Skeletal muscle tissue (tissue), 4 donors: ENCODE measurements around the gene ZNF761. TPM values are rescaled to one million over a fixed set of nuclear protein-coding genes. Genes with fewer than 3 reads are reported as not detected.
"Not testable (repeated sequence)": the region's sequence is repeated elsewhere in the genome, so short reads cannot be mapped to it uniquely, and the experiment has no call there.

Experiments
- H3K27ac ChIP-seq: one replicate; pipeline ENCODE4 v1.7.0; 2013; ENCODE audit warnings: mild to moderate bottlenecking, low read depth, low read length, inconsistent platforms
- H3K27me3 ChIP-seq, 3 donors: one replicate each; pipeline ENCODE4 v1.7.0; 2013; ENCODE audit warnings: low read length in 3 of 3; ENCODE audit not compliant: control insufficient read depth in 3 of 3, insufficient read depth in 3 of 3
- H3K36me3 ChIP-seq, 3 donors: one replicate each; pipeline ENCODE4 v1.7.0; 2013; ENCODE audit warnings: low read length in 3 of 3; ENCODE audit not compliant: control insufficient read depth in 3 of 3, insufficient read depth in 3 of 3
- H3K4me1 ChIP-seq, 3 donors: one replicate each; pipeline ENCODE4 v1.7.0; 2013; ENCODE audit warnings: low read length in 3 of 3, mild to moderate bottlenecking in 3 of 3; ENCODE audit not compliant: control insufficient read depth in 3 of 3, insufficient read depth in 3 of 3
- H3K4me3 ChIP-seq, 3 donors: one replicate each; pipeline ENCODE4 v1.7.0; 2013; ENCODE audit warnings: low read length in 3 of 3
- H3K9ac ChIP-seq, 3 donors: one replicate each; pipeline ENCODE4 v1.7.0; 2013; ENCODE audit warnings: low read length in 3 of 3, mild to moderate bottlenecking in 3 of 3, moderate library complexity in 2 of 3, low read depth in 1 of 3
- H3K9me3 ChIP-seq, 3 donors: one replicate each; pipeline ENCODE4 v1.7.0; 2013; ENCODE audit warnings: low read length in 3 of 3; ENCODE audit not compliant: control insufficient read depth in 3 of 3
- total RNA-seq: library from RNA; depleted of rRNA; stranded (reverse); fragments of >200 nt; gene quantifications from one replicate; pipeline ENCODE4 v1.2.3, GENCODE V29; 2014
- donor health status: Osteomylitis.

Gene ZNF761
- total RNA-seq, 1 donor from 2014 or later = 4.2 TPM

DNA sequence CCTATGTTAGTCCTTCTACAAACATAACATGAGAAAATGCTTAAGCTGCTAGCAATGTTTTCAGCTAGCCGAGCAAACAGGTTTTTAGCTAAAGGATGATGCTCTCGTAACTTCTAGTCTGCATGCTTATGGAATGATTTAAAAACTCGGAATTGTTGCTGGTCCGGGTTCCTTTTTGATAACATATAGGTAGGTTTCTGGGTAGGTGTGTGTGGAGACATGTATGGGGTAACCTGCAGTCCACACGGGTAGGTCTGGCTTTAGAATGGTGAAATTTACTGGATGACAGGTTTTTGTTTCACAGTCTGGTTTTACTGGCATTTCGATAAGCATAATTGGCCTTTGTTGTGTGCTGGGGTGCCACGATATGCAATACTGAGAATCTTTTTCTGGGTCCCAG, 40.1 kb downstream of the ZNF761 start:
- H3K4me1 ChIP-seq = peaks cover 0 to 6% (median 0%) of the 10 kb centered on the region in 3 donors
- H3K27ac ChIP-seq = no peak overlapping the region
- H3K9ac ChIP-seq = no peak overlapping the region
- H3K27me3 ChIP-seq = no peaks in the 10 kb centered on the region
- H3K36me3 ChIP-seq = peaks cover 0 to 2% (median 0%) of the 10 kb centered on the region in 3 donors
- H3K4me3 ChIP-seq = no peak overlapping the region
- H3K9me3 ChIP-seq = no peaks in the 10 kb centered on the region

DNA sequence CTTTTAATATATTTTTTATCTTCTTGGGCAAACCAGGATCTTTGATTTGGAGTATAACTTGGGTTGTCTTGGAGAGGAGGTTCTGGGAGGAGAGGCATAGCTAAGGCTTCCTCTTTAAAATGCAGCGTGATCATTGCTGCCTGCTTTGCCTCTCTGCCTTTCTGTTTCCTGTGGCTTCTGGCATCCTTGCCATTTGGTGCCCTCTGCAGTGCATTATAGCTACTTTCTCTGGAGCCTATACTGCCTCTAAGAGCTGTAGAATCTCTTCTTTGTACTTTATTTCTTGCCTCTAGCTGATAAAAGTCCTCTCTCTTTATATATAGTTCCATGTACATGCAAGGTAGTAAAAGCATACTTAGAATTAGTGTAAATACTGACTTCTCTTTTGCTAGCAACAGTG, 43.0 kb downstream of the ZNF761 start:
- H3K36me3 ChIP-seq, H3K9me3 ChIP-seq, H3K9ac ChIP-seq: not testable (repeated sequence)

GRCh38 chr19:53475470-53475869, 43.7 kb downstream of the ZNF761 start:
- not testable (repeated sequence) for H3K4me1 ChIP-seq, H3K9ac ChIP-seq

More for the DNA sequence above, 43.0 kb downstream of the ZNF761 start:
- not testable (repeated sequence) for H3K27me3 ChIP-seq, H3K27ac ChIP-seq, H3K4me3 ChIP-seq, H3K4me1 ChIP-seq

GRCh38 chr19:53483751-53484150, 52.0 kb downstream of the ZNF761 start:
- H3K4me3 ChIP-seq, H3K9me3 ChIP-seq, H3K27me3 ChIP-seq, H3K9ac ChIP-seq, H3K4me1 ChIP-seq, H3K27ac ChIP-seq: not testable (repeated sequence)
- peaks cover 7 to 22% (median 12%) of the 10 kb centered on the region in 3 donors for H3K36me3 ChIP-seq

More at GRCh38 chr19:53475470-53475869, 43.7 kb downstream of the ZNF761 start:
- H3K27ac ChIP-seq, H3K27me3 ChIP-seq, H3K9me3 ChIP-seq, H3K4me3 ChIP-seq, H3K36me3 ChIP-seq: not testable (repeated sequence)

- Histone ChIP-seq H3K36me3 (peaks cover 7 to 24% (median 8%) of the 10 kb centered on the region in 3 donors), H3K4me1 (no peaks in the 10 kb centered on the region), H3K4me3 (no peak overlapping the region), H3K9me3 (peaks cover 4 to 9% (median 4%) of the 10 kb centered on the region in 3 donors), H3K27me3 (no peaks in the 10 kb centered on the region), H3K9ac (no peak overlapping the region), H3K27ac (no peak overlapping the region)
Measured at GRCh38 chr19:53485046-53486004, 53.5 kb downstream of the ZNF761 start.

- H3K9me3 ChIP-seq = peaks cover 0 to 15% (median 4%) of the 10 kb centered on the region in 3 donors
- H3K4me3 ChIP-seq = no peak overlapping the region
- H3K36me3 ChIP-seq = peaks cover 11 to 26% (median 18%) of the 10 kb centered on the region in 3 donors
- no peak overlapping the region for H3K27ac ChIP-seq
- H3K27me3 ChIP-seq = no peaks in the 10 kb centered on the region
- H3K4me1 ChIP-seq = no peaks in the 10 kb centered on the region
- H3K9ac ChIP-seq = no peak overlapping the region
Measured at GRCh38 chr19:53492153-53492552, 60.4 kb downstream of the ZNF761 start.

DNA sequence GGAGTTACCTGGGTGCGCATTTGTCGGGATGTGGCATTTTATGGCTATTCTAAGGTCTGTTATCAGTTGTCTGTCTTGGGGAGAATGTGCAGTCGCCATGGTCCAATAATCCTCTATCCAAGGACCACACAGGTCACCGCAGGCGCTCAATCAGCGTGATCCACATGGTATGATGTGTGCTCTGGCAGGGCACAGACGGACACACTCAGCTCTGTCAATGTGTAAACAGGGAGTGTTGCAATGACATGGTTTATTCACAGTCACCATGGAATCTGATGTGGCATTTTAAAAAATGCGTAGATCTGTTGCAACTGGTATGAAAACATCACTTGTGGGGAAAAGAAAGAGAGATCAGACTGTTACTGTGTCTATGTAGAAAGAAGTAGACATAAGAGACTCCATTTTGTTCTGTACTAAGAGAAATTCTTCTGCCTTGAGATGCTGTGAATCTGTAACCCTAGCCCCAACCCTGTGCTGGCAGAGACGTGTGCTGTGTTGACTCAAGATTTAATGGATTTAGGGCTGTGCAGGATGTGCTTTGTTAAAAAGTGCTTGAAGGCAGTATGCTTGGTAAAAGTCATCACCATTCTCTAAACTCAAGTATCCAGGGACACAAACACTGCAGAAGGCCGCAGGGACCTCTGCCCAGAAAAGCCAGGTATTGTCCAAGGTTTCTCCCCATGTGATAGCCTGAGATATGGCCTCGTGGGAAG, 65.7 kb downstream of the ZNF761 start:
- H3K36me3 ChIP-seq, H3K9ac ChIP-seq, H3K27me3 ChIP-seq, H3K4me3 ChIP-seq, H3K9me3 ChIP-seq, H3K27ac ChIP-seq, H3K4me1 ChIP-seq: not testable (repeated sequence)

DNA sequence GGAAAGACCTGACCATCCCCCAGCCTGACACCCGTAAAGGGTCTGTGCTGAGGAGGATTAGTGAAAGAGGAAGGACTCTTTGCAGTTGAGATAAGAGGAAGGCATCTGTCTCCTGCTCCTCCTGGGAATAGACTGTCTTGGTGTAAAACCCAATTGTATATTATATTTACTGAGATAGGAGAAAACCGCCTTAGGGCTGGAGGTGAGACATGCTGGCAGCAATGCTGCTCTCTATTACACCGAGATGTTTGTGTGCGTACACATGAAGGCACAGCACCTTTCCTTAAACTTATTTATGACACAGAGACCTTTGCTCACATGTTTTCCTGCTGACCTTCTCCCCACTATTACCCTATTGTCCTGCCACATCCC, 66.2 kb downstream of the ZNF761 start:
- H3K4me3 ChIP-seq, H3K9me3 ChIP-seq, H3K27me3 ChIP-seq, H3K27ac ChIP-seq, H3K9ac ChIP-seq, H3K4me1 ChIP-seq, H3K36me3 ChIP-seq: not testable (repeated sequence)

DNA sequence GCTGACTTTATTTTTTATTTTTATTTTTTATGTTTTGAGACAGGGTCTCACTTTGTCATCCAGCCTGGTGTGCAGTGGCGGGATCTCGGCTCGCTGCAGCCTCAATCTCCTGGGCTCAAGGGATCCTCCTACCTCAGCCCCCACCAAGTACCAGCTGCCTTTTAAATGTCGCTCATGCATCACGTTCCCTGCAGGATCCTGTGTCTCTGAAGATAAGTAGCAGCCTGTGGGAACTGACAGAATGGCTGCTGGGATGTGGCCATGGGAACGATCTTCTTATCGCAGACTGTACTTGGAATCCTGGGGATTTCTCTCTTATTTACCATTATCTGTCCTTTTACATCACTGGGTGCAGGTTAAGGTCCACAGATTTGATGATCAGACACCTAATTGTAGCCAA, 71.4 kb downstream of the ZNF761 start:
- H3K4me1 ChIP-seq, H3K9me3 ChIP-seq, H3K27ac ChIP-seq, H3K4me3 ChIP-seq, H3K9ac ChIP-seq, H3K36me3 ChIP-seq, H3K27me3 ChIP-seq: not testable (repeated sequence)

- H3K4me1 ChIP-seq, H3K4me3 ChIP-seq, H3K9me3 ChIP-seq, H3K27me3 ChIP-seq, H3K27ac ChIP-seq, H3K36me3 ChIP-seq, H3K9ac ChIP-seq: not testable (repeated sequence)
Measured at GRCh38 chr19:53503671-53504364, 72.0 kb downstream of the ZNF761 start.
